Activated CD8-positive, alpha-beta T cell treated with anti-CD3 and anti-CD28 coated beads, Interleukin-2, amount 10 ng/mL, durations not matched to agents 7 days and 5 days (primary cell): Measurements from ENCODE around the gene SCN4A. TPM values are rescaled to one million over a fixed set of nuclear protein-coding genes. Genes with fewer than 3 reads are reported as not detected.
"Not testable (repeated sequence)": the region's sequence is repeated elsewhere in the genome, so short reads cannot be mapped to it uniquely, and the experiment has no call there.

Experiments used
- ATAC-seq: fragments of 150-1000 bp; cut with Tn5 transposase; one replicate; pipeline ENCODE4 v1.10.0; 2021; ENCODE audit warnings: moderate library complexity
- CTCF ChIA-PET: fragments of 350-600 bp; sonication (Branson Sonifier 250); formaldehyde crosslinking; loops from one replicate; lab custom pipeline; 2021; ENCODE audit warnings: antibody characterized with exemption; lab: Charles Lee
- POLR2A ChIA-PET: fragments of 350-600 bp; sonication (Branson Sonifier 250); formaldehyde crosslinking; loops from one replicate; lab custom pipeline; 2021; ENCODE audit warnings: antibody characterized with exemption; lab: Charles Lee
- DNase-seq: peaks from one replicate; pipeline ENCODE4 v3.0.0-alpha.2; 2020
- H3K27ac Mint-ChIP-seq: one replicate; pipeline ENCODE4 v1.8.0; 2021; ENCODE audit warnings: mild to moderate bottlenecking, mixed read lengths
- H3K27me3 Mint-ChIP-seq: one replicate; pipeline ENCODE4 v1.8.0; 2021; ENCODE audit warnings: low read depth, mixed read lengths
- H3K36me3 Mint-ChIP-seq: one replicate; pipeline ENCODE4 v1.8.0; 2021; ENCODE audit warnings: low read depth, mixed read lengths
- H3K4me1 Mint-ChIP-seq: one replicate; pipeline ENCODE4 v1.8.0; 2021; ENCODE audit warnings: low read depth, mixed read lengths
- H3K4me3 Mint-ChIP-seq: one replicate; pipeline ENCODE4 v1.8.0; 2021; ENCODE audit warnings: mild to moderate bottlenecking, mixed read lengths
- H3K9me3 Mint-ChIP-seq: one replicate; pipeline ENCODE4 v1.8.0; 2022; ENCODE audit warnings: mixed read lengths; ENCODE audit not compliant: insufficient read depth
- total RNA-seq, 2 experiments: library from RNA; stranded (reverse); gene quantifications; one replicate each; pipeline ENCODE4 v1.2.3, GENCODE V29; 2021

SCN4A gene
- total RNA-seq, 2 experiments from 2014 or later = not detected

DNA sequence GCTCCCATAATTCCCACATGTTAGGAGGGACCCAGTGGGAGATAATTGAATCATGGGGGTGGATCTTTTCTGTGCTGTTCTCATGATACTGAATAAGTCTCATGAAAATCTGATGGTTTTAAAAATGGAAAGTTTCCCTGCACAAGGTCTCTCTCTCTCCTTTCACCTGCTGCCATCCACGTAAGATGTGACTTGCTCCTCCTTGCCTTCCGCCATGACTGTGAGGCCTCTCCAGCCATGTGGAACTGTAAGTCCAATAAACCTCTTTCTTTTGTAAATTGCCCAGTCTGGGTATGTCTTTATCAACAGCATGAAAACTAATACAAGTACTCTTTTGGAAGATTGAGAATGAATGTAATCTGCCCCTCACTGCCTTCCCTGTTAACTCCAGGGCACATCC is 9.9 kb upstream of the SCN4A start:
- ATAC-seq, H3K27ac Mint-ChIP-seq, POLR2A ChIA-PET: not testable (repeated sequence)

DNA sequence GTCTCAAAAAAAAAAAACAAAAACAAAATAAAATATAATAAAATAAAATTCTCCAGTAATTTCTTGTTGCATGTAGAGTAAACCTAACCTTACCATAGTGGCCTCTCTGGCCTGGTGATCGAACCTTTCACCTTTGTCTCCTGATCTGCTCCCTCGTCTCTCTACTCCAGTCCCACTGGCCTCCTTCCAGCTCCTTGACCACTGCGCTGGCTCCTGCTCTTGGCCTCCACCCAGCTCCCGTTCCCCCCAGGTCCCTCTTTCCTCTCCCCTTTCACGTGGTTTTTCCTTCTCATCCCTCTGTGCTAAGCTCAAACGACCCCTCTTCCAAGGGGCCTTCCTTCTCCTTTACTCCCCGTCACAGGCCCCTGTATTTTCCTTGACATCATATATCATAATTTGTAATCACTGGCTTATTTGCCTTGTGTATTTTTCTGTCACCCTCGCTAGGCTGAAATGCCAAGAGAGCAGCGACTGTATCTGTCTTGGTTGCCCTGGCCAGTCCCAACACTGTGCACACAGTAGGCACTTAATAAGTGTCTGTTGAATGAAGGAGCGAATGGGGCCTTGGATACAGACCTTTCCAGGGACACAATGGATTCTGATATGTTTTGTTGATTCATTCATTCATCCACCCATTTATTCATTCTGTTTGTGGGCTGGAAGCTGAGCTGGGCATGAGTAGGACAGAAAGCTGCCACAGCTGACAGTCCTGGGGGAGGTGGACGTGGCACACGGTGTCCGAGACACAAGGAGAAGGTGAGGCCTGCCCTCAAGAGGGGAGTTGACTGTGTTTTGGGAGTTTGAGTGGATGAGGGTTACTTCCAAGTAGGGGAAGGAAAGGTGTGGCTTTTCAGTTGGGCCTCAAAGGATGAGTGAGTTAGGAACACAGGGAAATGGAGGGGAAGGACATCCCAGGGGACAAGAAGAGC is 5.8 kb upstream of the SCN4A start:
- Mint-ChIP-seq H3K4me1 (peaks cover 4% of the 10 kb centered on the region), H3K36me3 (peaks cover 2% of the 10 kb centered on the region), H3K27ac (no peak overlapping the region), H3K4me3 (no peak overlapping the region), H3K9me3 (peaks cover 7% of the 10 kb centered on the region), H3K27me3 (peaks cover 19% of the 10 kb centered on the region)
- ChIA-PET CTCF (interaction anchor here (0.7 to 2.6 kb wide), 6 partner anchors 12 to 441 kb away, joined by 3 to 14 read pairs (median 5); partner anchors contain the start of gene GH1), POLR2A (interaction anchor here (0.6 kb wide), 1 partner anchor 15 kb away, joined by 3 read pairs; no protein-coding TSS in a partner anchor)
- no peak for ATAC-seq
- no peak for DNase-seq

More for the DNA sequence above, 9.9 kb upstream of the SCN4A start:
- H3K27me3 Mint-ChIP-seq, H3K36me3 Mint-ChIP-seq, H3K4me3 Mint-ChIP-seq, DNase-seq, H3K9me3 Mint-ChIP-seq: not testable (repeated sequence)
- CTCF ChIA-PET = interaction anchor here (0.9 to 1.9 kb wide), 4 partner anchors 8 to 151 kb away, joined by 3 to 7 read pairs (median 6); partner anchors contain the start of gene GH1
- H3K4me1 Mint-ChIP-seq = peaks cover 23% of the 10 kb centered on the region

GRCh38 chr17:63976702-63977101 is 4.0 kb upstream of the SCN4A start:
- H3K36me3 Mint-ChIP-seq = no peaks in the 10 kb centered on the region
- POLR2A ChIA-PET = interaction anchor here (0.6 kb wide), 1 partner anchor 30 kb away, joined by 3 read pairs; no protein-coding TSS in a partner anchor
- CTCF ChIA-PET = interaction anchor here (1.0 to 5.4 kb wide), 8 partner anchors 9 to 157 kb away, joined by 3 to 23 read pairs (median 4); no protein-coding TSS in a partner anchor
- H3K4me3 Mint-ChIP-seq = no peak overlapping the region
- no peak for DNase-seq
- no peak overlapping the region for H3K27ac Mint-ChIP-seq
- H3K27me3 Mint-ChIP-seq = peaks cover 17% of the 10 kb centered on the region
- no peak for ATAC-seq
- peaks cover under 1% of the 10 kb centered on the region for H3K9me3 Mint-ChIP-seq
- H3K4me1 Mint-ChIP-seq = peaks cover 4% of the 10 kb centered on the region

DNA sequence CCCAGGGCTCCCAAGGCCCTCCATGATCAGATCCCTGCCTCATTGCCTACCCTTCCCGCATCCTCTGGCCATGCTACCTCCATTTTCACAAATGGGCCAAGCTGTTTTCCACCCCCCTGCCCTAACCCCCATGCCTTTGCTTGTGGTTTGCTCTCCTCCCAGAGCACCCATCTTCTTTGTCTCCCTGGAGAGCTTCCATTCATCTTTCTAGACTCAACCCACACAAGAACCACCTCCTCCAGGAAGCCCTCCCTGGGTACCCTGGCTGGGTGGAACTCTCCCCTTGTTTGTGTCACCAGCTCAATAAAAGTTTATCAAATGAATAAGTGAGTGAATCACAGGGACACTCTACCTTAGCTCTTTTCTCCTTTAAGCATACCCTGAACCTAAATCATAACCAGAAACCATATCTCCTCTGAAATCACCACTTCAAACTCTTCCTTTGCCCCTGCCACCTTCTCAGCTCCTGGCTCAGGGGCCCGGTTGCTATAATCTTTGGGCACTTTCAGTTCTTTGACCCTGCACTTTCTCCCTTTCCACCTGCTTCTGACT is 2.9 kb upstream of the SCN4A start:
- ChIA-PET CTCF (interaction anchor here (0.9 to 5.4 kb wide), 10 partner anchors 9 to 158 kb away, joined by 3 to 23 read pairs (median 5); partner anchors contain the start of gene GH1), POLR2A (interaction anchor here (0.6 kb wide), 1 partner anchor 107 kb away, joined by 3 read pairs; no protein-coding TSS in a partner anchor)
- Mint-ChIP-seq H3K36me3 (no peaks in the 10 kb centered on the region), H3K9me3 (no peaks in the 10 kb centered on the region), H3K27me3 (peaks cover 17% of the 10 kb centered on the region), H3K4me1 (peaks cover 4% of the 10 kb centered on the region), H3K4me3 (no peak overlapping the region), H3K27ac (no peak overlapping the region)
- DNase-seq (no peak), ATAC-seq (no peak)

- ChIA-PET CTCF (interaction anchor here (1.2 to 5.4 kb wide), 4 partner anchors 10 to 55 kb away, joined by 7 to 23 read pairs (median 14); partner anchors contain the start of gene GH1), POLR2A (no interaction called here)
- H3K4me3 Mint-ChIP-seq = no peak overlapping the region
- H3K36me3 Mint-ChIP-seq = no peaks in the 10 kb centered on the region
- peaks cover 17% of the 10 kb centered on the region for H3K27me3 Mint-ChIP-seq
- no peak for DNase-seq
- peaks cover 8% of the 10 kb centered on the region for H3K4me1 Mint-ChIP-seq
- H3K27ac Mint-ChIP-seq = no peak overlapping the region
- ATAC-seq = no peak
- no peaks in the 10 kb centered on the region for H3K9me3 Mint-ChIP-seq
Measured at GRCh38 chr17:63974594-63975192, 2.0 kb upstream of the SCN4A start.

DNA sequence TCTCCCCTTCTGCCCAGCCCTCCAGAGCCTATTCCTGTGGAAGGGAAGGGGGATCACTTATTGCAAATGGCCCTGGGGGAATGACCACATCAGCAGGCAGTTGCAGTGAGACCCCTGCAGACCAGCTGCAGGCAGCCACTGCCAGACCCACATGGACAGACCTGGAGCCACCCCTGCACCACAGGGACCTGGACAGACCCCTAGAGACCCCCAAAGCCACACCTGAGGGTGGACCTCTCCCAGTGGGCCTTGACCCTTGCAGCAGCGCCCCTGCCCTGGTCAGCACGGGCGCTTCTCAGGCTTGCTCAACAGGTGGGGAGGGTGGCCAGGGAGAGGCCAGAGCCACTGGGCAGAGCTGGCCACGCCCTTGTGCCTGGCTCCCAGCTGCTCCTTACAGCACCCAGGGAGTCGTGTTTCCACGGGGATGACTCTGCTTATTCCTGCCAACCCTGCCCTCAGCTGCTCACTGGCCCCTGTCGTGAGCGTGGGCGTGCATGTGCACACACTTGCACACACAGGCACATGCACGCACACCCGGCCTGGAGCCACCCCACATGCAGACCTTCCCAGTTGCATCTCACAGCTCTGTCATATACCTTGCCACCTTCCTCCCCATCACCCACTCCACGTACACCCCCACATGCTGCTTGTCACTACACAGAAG is 1.3 kb upstream of the SCN4A start:
- DNase-seq = no peak
- no peaks in the 10 kb centered on the region for H3K36me3 Mint-ChIP-seq
- no peak overlapping the region for H3K27ac Mint-ChIP-seq
- peaks cover 17% of the 10 kb centered on the region for H3K27me3 Mint-ChIP-seq
- peaks cover 8% of the 10 kb centered on the region for H3K4me1 Mint-ChIP-seq
- no peaks in the 10 kb centered on the region for H3K9me3 Mint-ChIP-seq
- H3K4me3 Mint-ChIP-seq = no peak overlapping the region
- CTCF ChIA-PET = interaction anchor here (2.1 to 5.4 kb wide), 3 partner anchors 11 to 28 kb away, joined by 7 to 23 read pairs (median 20); no protein-coding TSS in a partner anchor
- POLR2A ChIA-PET = no interaction called here
- no peak for ATAC-seq

DNA sequence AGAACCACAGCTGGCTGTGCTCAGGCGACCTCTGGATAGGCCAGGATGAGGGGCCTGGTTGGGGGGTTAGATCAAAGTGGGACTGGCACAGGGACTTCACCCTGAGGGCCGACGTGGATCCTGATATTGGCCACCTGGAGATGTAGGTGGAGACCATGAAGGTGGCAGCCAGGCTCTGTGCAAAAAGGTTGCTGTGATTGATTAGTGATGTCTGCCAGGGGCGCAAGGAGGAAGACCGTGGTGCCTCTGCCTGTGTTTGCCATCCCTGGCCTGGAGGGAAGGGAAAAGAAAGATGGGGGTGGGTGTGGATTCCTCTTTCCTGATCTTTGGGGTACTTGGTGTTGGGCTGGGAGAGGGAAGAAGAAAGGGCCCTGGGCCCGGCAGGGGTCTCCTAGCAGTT is 529 bp upstream of the SCN4A start:
- no peak for DNase-seq
- H3K27me3 Mint-ChIP-seq = peaks cover 22% of the 10 kb centered on the region
- POLR2A ChIA-PET = no interaction called here
- no peaks in the 10 kb centered on the region for H3K36me3 Mint-ChIP-seq
- H3K9me3 Mint-ChIP-seq = no peaks in the 10 kb centered on the region
- H3K4me1 Mint-ChIP-seq = peaks cover 10% of the 10 kb centered on the region
- H3K4me3 Mint-ChIP-seq = no peak overlapping the region
- CTCF ChIA-PET = interaction anchor here (5.4 kb wide), 1 partner anchor 17 kb away, joined by 20 read pairs; no protein-coding TSS in a partner anchor
- ATAC-seq = no peak
- H3K27ac Mint-ChIP-seq = peak overlapping the region; percentile 43

GRCh38 chr17:63969278-63969677 is 3.4 kb downstream of the SCN4A start:
- no peak overlapping the region for H3K4me3 Mint-ChIP-seq
- CTCF ChIA-PET = interaction anchor here (1.0 to 2.5 kb wide), 6 partner anchors 21 to 165 kb away, joined by 3 to 16 read pairs (median 5); no protein-coding TSS in a partner anchor
- peaks cover 21% of the 10 kb centered on the region for H3K4me1 Mint-ChIP-seq
- H3K27ac Mint-ChIP-seq = no peak overlapping the region
- H3K27me3 Mint-ChIP-seq = peaks cover 6% of the 10 kb centered on the region
- H3K36me3 Mint-ChIP-seq = no peaks in the 10 kb centered on the region
- POLR2A ChIA-PET = interaction anchor here (1.3 kb wide), 1 partner anchor 52 kb away, joined by 3 read pairs; the partner anchor contains the start of gene ICAM2
- DNase-seq (no peak), ATAC-seq (no peak)
- H3K9me3 Mint-ChIP-seq = no peaks in the 10 kb centered on the region

- POLR2A ChIA-PET = no interaction called here
Measured at GRCh38 chr17:63967953-63968352, 4.8 kb downstream of the SCN4A start.

GRCh38 chr17:63966646-63967264 is 6.0 kb downstream of the SCN4A start:
- H3K27me3 Mint-ChIP-seq = peaks cover 5% of the 10 kb centered on the region
- peak; percentile 76 for DNase-seq
- H3K36me3 Mint-ChIP-seq = no peaks in the 10 kb centered on the region
- ATAC-seq = peak; percentile 70
- CTCF ChIA-PET = interaction anchor here (0.6 to 4.0 kb wide), 12 partner anchors 9 to 63 kb away, joined by 3 to 19 read pairs (median 4); no protein-coding TSS in a partner anchor
- peaks cover 22% of the 10 kb centered on the region for H3K4me1 Mint-ChIP-seq
- H3K4me3 Mint-ChIP-seq = no peak overlapping the region
- H3K27ac Mint-ChIP-seq = peak overlapping the region; percentile 16
- H3K9me3 Mint-ChIP-seq = no peaks in the 10 kb centered on the region
- POLR2A ChIA-PET = no interaction called here

More at GRCh38 chr17:63967953-63968352, 4.8 kb downstream of the SCN4A start:
- ATAC-seq (no peak), DNase-seq (no peak)
- CTCF ChIA-PET = interaction anchor here (1.2 to 3.7 kb wide), 10 partner anchors 13 to 166 kb away, joined by 3 to 17 read pairs (median 4); no protein-coding TSS in a partner anchor
- Mint-ChIP-seq H3K4me3 (no peak overlapping the region), H3K36me3 (no peaks in the 10 kb centered on the region), H3K27ac (no peak overlapping the region), H3K9me3 (no peaks in the 10 kb centered on the region), H3K4me1 (peaks cover 21% of the 10 kb centered on the region), H3K27me3 (peaks cover 5% of the 10 kb centered on the region)
